NCI-H2227 treated with DMSO at 0.1 percent for 48 hours (cell line): ENCODE results near the gene ULK3.
A peak's percentile ranks its signal among the peaks of the same experiment; 100 is the strongest.
"Not testable (repeated sequence)": the region's sequence is repeated elsewhere in the genome, so short reads cannot be mapped to it uniquely, and the experiment has no call there.

Experiments
- DNase-seq: peaks from one replicate; lab custom pipeline; 2025; lab: John Stamatoyannopoulos, UW

Gene ULK3, protein sequence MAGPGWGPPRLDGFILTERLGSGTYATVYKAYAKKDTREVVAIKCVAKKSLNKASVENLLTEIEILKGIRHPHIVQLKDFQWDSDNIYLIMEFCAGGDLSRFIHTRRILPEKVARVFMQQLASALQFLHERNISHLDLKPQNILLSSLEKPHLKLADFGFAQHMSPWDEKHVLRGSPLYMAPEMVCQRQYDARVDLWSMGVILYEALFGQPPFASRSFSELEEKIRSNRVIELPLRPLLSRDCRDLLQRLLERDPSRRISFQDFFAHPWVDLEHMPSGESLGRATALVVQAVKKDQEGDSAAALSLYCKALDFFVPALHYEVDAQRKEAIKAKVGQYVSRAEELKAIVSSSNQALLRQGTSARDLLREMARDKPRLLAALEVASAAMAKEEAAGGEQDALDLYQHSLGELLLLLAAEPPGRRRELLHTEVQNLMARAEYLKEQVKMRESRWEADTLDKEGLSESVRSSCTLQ

DNA sequence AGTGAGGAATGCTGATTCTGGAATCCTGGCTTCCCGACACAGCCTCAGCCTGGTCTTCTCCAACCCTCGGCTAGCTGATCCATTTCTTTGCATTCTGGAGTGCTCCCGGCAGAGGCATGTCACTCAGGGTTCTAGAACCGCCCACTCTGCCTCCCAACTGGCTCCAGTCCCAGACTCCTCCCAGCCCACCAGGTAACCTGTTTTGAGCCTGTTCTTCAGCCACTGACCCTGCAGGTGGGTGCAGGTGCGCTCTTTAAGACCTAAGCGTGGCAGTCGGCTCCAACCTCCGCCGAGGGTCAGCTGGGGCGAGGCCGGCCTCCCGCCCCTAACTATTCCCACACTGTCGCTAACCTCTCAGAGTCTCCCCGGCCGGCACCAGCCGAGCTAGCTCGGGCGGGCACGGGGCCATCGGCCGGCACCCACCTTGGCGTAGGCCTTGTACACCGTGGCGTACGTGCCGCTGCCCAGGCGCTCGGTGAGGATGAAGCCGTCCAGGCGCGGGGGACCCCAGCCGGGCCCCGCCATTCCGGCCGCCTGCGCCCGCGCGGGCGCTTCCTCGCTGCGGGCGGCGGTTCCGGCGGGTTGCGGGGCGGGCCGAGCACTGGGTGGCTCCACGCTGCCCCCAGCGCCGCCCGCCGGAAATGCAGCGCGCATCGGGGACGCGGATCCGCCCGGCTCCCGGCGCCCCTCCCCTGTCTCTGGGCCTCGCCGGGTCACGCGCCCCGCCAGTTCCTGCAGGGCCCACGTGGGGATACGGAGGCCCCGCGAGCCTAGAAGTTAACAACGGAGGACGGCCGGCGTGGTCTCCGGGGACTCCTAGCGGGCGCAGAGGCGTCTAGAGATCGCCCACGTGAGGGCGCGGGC, at the start of gene ULK3:
TSS of gene ULK3 (minus strand) at position 576 of the 864 bp plus-strand sequence. CDS start at position 525, 51 bp downstream.
- DNase-seq: peak; percentile 68

DNA sequence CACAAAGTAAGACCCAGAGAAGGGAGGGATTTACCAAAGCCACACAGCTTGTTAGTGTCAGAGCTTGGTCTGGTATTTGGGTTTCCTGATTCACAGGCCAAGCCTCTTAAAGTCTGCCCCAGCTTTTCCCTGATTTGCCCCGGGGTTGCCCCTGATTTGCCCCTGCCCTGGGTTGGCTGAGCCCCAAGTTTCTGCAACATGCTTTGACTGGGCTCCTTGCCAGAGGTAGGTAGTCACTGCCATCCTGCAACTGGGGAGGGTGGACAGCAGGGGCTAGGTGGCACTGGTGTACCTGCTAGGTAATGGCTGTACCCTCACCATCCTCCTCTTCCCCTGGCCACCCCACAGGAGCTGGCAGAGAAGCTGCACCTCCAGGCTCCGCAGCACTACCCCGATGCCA, 49.4 kb upstream of the ULK3 start:
- DNase-seq: no peak

DNA sequence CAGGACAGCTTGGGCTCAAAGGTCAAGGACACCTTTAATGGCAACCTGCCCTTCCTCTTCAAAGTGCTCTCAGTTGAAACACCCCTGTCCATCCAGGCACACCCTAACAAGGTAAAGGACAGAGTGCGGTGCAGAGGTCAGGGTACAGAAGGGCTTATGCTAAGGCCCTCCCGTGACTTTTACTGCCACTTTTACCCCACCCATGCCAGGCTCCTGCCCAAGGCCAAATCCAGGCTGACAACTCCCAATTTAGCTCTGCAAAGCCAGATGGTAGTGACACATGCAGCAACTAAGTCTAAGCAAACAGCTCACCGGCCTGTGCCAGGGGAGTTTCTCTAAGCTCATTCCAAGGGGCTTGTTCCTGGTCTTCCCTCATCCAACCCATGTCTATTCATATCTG, 48.5 kb upstream of the ULK3 start:
- no peak for DNase-seq

DNA sequence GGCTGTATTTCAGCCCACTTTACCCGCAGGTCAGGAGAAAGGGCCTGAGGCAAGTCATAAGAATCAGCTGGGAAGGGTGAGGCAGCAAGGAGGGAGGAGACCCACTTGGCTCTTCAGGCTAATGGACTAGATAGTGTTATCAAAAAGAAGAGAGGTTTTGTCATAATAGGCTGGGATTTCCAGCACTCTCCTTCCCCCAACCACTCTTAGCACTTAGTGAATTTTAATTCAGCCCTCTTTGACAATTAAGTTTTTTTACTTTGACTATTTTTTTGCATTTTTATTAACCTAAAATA, 47.7 kb upstream of the ULK3 start:
- DNase-seq: no peak

DNA sequence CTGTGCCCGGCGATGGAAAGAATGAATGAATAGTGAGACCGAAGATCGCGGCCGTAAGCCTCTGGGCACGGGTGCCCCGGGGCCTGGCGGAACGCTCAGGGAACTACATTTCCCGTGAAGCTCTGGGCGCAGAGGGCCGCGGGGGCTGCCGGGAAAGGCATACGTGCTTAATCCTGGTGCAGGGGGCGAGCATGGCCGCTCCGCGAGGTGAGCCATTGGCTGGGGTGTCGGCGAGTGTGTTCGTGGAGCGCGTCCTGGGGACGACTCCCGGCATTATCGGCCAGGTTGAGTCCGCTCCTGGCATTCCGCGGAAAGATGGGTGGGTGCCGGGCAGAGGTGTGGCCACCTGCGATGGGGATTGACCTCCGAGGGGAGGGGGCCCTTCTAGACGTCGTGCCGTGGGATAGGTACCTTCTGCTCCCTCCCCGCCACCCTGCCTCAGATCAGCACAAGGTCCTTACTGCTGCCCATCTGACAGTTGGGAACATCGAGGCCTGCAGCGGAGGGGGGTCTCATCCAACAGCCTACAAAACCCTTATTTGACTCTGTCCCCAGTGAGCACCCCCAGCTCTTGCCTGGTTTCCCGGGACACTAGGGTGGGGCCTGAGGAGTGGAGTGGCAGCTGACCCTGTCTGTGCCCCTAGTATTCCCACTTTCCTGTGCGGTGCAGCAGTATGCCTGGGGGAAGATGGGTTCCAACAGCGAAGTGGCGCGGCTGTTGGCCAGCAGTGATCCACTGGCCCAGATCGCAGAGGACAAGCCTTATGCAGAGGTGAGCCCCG, 47.1 kb upstream of the ULK3 start, which contains the start of gene MPI:
TSS of gene MPI (plus strand) at position 160 of the 782 bp plus-strand sequence. CDS start at position 192, 32 bp downstream.
- DNase-seq: peak; percentile 56

DNA sequence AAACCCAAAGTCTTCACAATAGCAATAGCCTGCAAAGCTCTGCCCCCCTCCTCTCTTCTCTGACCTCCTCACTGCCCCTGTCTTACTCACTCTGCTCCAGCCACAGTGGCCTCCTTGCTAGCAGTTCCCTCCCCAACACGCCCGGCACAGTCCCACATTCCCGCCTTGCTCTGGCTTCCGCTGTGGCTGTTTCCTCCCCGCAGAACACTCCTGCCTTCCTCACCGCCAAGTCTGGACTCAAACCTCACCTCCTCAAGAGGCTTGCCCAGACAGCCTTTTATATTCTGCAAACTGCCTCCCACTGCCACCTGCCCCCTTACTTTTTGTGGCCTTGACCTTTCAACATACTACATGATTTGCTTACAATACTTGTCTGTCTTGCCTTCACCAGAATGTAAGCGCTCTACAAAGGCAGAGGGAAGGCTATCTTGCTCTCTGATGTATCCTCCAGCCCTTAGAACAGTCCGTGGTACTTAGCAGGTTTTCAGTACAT, 46.5 kb upstream of the ULK3 start:
- peak; percentile 56 for DNase-seq

DNA sequence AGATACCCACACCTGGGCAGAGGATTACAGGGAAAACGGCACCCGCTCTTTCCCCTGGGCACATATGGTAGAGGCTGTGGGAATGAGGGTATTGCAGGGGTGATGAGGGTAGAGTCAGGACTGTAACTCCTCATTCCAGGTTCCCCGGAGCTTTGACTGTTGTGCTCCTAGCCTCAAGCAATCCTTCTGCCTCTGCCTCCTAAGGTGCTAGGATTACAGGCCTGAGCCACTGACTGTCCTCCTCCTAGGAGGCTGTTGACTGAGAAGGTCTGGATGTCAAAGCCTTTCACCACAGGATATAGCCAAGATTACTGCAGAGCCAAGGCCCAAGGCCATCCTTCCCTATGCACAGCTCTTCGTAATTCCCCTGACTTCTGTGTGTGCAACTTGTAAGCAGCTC, 45.8 kb upstream of the ULK3 start:
- no peak for DNase-seq

DNA sequence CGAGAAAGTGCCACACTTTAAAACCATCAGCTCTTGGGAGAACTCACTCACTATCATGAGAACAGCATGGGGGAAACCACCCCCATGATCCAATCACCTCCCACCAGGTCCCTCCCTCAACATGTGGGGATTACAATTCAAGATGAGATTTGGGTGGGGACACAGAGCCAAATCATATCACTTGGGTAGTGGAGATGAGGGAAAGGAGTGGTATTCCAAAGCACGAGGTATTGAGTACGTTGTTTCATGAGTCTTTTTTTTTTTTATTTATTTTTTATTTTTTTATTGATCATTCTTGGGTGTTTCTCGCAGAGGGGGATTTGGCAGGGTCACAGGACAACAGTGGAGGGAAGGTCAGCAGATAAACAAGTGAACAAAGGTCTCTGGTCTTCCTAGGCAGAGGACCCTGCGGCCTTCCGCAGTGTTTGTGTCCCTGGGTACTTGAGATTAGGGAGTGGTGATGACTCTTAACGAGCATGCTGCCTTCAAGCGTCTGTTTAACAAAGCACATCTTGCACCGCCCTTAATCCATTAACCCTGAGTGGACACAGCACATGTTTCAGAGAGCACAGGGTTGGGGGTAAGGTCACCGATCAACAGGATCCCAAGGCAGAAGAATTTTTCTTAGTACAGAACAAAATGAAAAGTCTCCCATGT, 44.7 kb upstream of the ULK3 start:
- DNase-seq: not testable (repeated sequence)

DNA sequence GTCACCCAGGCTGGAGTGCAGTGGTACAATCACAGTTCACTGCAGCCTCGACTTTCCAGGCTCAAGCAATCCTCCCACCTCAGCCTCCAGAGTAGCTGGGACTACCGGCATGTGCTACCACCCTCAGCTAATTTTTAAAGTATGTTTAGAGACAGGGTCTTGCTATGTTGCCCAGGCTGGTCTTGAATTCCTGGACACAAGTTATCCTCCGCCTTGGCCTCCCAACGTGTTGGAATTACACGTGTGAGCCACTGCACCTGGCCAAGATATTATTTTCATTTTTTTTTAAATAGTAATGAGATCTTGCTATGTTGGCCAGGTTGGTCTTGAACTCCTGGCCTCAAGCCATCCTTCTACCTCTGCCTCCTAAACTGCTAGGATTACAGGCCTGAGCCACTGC, 42.5 kb upstream of the ULK3 start:
- DNase-seq: no peak

DNA sequence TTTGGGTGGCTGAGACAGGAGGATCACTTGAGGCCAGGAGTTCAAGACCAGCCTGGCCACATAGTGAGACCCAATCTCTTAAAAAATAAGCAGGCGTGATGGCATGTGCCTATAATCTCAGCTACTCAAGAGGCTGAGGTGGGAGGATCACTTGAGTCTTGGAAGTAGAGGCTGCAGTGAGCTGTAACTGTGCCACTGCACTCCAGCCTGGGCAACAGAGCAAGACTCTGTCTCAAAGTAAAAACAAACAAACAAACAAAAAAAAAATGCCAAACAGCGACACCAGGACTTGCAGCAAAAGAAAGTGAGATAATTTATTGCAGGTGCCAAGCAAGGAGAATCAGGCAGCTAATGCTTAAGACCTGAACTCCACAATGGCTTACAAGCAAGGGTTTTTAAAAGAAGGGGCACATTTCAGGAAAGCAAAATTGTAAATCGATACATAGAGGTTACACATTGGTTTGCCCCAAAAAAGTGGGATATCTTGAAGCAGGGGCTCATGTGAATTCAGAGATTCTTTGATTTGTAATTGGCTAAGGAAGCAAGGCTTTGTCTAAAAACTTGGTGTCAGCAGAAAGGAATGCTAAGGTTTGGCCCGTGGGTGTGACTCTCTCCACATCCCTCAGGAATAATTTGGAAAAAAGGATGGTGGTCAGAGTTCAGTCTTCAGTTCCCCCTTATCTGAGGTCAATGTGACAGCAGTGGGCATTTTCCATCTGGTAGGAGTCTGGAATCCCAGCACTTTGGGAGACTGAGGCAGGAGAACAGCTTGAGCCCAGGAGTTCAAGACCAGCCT, 41.7 kb upstream of the ULK3 start:
- no peak for DNase-seq

DNA sequence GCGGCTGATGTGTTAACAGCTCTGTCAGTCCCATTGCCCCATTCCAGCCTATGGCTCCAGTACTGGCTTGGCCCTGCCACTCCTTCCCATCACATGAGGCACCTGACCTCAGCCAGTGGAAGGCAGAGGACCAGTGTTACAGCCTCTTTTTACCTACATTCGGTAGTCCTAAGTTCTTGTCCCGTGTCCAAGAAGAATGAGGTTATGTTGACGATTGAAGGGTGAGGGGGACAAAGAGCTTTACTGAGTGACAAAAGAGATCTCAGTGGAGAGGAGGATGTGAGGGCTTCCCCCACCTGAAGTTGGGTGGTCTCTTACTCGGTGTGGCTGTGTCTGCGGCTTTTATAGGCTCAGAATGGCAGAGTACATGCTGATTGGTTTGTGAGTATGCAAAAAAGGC, 39.6 kb upstream of the ULK3 start:
- no peak for DNase-seq

DNA sequence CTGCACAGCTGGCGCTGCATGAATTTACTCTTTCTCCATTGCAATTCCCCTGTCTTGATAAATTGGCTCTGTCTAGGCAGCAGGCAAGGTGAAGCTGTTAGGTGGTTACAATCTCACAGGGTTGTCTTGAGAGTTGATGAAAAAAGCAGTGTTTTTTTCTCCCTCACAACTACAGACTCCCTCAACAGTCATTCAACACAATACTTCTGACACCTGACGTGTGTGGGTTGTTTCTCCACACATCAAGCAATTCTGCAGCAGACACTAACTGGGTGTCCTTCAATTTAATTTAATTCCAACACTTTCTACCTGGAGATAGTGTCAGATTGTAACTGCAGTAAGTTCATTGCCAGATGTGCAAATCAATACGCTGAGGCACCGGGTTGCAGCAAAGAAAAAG, 35.3 kb upstream of the ULK3 start:
- DNase-seq: no peak

DNA sequence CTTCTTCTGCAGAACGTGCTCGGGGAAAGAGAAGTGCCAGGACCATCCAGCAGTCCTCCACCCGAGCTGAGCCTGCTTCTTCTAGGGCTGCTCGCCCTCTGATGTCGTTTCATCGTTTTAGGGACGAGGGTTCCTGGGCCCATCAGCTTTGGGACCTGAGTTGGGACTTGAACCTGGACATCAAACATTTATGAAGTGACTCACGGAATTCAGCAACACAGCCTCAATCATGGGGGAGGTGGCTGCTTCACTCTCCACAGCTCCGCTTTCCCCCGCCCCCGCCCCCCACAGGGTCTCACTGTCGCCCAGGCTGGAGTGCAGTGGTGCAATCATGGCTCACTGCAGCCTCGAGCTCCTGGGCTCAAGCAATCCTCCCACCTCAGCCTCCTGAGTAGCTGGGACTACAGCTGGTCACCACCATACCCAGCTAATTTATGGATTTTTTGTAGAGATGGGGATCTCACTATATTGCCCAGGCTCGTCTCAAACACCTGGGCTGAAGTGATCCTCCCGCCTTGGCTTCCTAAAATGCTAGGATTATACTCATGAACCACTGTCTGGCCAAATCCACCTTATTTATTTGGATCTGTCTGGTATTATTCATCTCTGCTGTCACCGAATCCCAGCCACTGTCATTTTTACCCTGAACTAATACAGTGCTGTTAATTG, 30.9 kb upstream of the ULK3 start:
- DNase-seq: peak; percentile 18

DNA sequence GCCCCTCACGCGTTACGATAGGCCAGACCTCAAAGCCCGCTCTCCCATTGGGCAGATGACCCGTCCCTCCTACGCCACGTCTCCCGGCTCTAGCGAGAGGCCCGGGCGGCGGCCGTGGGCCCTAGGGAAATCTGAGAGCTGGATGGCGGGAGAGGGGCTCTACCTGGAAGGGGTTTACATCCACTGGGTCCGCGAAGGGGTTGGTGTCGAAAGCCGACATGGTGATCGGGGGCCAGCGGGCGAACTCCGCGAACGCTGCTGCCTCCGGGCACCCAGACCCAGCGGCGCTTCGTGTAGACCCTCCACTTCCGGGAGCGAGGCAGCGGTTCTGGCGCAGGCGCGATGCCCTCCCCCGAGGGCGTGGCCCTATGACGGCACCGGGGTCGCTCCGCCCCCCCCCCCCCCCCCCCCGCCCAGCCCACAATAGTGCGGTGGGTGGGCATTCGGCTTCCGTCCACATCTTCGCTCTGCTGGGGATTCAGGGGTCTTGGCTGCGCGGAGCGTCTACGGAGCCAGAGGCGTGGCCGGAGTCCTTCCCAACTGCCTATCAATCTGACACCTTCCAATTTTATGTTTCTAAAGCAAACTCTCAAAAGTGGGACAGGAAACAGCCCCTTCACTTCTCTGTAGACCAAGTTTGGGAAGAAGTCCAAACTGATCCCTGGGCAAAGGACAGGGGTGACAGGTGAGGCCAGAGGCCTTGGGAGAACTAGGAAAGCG, 30.2 kb upstream of the ULK3 start, which contains the start of gene SCAMP2:
TSS of gene SCAMP2 (minus strand) at position 330 of the 720 bp plus-strand sequence. CDS start at position 220, 110 bp downstream.
- peak; percentile 86 for DNase-seq

DNA sequence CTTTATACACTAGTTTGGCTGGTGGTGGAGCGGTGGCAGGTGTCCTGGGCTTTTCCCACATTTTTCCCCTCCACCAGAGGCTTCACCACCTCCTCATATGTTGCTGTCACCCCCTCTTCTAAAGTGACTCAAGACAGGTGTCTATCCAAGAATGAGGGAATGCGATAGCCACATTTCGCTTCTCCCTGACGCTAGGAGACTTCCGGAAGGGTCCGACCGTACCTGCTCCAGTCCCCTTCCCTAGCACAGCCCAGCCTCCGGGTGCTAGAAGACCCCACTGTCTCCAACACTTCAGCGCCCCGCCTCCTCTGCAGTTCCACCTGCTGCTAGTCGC, 29.7 kb upstream of the ULK3 start:
- DNase-seq: no peak

DNA sequence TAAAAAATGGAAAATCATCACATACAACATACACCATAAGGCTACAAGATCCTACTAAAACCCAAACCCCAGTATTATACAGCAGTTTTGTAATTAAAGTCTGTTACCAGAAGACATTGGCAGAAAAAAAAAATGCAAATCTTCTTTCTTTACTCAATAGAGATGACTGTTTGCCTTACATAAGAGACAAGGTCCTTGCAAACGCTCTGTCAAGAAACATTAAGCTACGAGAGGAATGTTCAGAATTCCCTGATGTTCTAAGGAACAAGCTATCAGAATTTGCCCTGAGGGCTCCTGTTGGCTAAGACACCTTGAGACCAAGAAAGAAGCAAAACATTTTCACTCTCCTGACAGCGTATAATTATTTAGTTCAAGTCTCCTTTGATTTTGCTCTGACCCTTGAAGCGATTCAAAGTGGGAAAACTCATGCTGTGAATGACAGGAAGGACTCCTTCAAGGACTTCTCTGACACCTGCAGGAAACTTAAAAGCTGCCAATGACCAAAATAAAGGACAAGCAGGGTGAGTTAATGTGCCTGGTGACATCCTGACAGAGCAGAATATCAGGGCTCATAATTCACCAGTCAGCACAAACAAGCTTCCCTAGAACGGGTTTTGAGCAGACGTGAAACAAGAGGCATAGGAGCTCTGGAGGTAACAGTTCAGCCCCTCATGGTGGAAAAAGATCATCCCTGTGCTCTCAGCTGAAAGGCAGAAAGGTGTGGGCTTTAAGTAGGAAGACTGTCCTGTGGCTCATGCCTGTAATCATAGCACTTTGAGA, 27.7 kb upstream of the ULK3 start:
- peak; percentile 3 for DNase-seq

DNA sequence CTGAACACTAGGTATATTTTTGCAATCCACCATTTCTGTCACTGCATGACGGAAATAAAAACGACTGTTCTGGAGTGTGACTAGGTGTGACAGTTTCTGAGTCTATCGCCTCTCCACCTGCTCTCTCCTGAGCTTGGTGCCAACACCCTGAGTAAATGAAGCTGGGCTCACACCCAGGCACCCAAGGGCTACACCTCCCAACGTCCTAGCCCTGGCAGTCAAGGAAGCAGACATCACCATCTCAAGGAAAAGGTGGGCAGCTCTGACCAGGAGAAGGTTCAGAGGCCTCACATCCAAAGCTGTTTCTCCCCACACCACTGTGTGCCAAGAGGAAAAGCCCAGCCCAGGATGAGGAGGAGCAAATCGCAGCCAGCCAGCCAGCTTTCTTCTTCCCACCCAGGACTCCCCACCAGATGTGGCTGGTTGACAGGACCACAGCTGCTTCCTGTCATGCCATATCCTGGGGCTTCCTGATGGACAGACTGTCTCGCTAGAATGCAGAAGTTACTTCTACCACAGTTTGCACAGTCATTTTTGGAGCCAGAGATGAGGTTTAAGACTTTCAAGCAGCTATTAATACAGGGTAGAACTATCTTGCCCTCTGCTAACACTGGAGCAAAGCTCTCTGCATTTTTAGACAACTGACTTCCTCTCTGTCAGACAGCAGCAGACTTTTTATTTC, 26.9 kb upstream of the ULK3 start:
- DNase-seq: no peak

DNA sequence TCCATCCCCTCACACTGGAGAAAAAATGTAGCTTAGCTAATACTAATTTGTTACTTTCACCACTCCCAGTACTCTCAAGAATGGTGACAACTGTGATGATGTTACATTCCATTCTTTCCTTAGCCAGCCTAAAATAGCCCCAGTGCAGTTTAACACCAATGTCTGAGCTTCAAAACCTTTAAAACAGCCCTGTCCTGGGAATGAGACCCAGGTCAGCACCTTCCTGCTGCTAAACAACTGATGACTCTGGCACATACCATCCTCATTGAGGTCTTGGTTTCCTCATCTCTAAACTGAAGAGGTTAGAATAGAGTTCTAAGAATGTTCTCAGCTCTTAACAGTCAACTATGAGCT, 26.4 kb upstream of the ULK3 start:
- DNase-seq: no peak
